Right atrium auricular region (tissue), 2 donors: Measurements from ENCODE around the gene KIF23. TPM values are rescaled to one million over a fixed set of nuclear protein-coding genes. Genes with fewer than 3 reads are reported as not detected.
A peak's percentile ranks its signal among the peaks of the same experiment; 100 is the strongest.

ENCODE experiments used
- DNase-seq: peaks from one replicate; pipeline ENCODE4 v3.0.0-alpha.2; 2019; ENCODE audit warnings: low spot score
- H3K27ac ChIP-seq, 2 donors: fragments of 200-600 bp; sonication (generic); 1 replicate in 1 of 2; 2 replicates in 1 of 2; pipeline ENCODE4 v1.5.1; 2016 to 2019
- H3K27me3 ChIP-seq, 2 donors: fragments of 200-600 bp; sonication (generic); one replicate each; pipeline versions ENCODE4 v1.5.1 to v1.6.0; 2017 to 2019
- H3K36me3 ChIP-seq: fragments of 200-600 bp; sonication (generic); one replicate; pipeline ENCODE4 v1.5.1; 2016
- H3K4me1 ChIP-seq, 2 donors: fragments of 200-600 bp; sonication (generic); one replicate each; pipeline versions ENCODE4 v1.5.1 to v1.6.0; 2017 to 2019
- H3K4me3 ChIP-seq, 2 donors: fragments of 200-600 bp; sonication (generic); 1 replicate in 1 of 2; 2 replicates in 1 of 2; pipeline ENCODE4 v1.5.1; 2017 to 2019; ENCODE audit warnings: mild to moderate bottlenecking in 1 of 2, moderate library complexity in 1 of 2
- H3K9me3 ChIP-seq, 2 donors: fragments of 200-600 bp; sonication (generic); one replicate each; pipeline ENCODE4 v1.5.1; 2019
- CTCF ChIP-seq, 2 donors: fragments of 200-600 bp; sonication (generic); IDR thresholded peaks; one replicate each; pipeline ENCODE4 v1.5.1; 2019; ENCODE audit warnings: antibody characterized with exemption in 2 of 2
- total RNA-seq, 2 donors: library from RNA; depleted of rRNA; stranded (reverse); fragments of >200 nt; gene quantifications; one replicate each; pipeline ENCODE4 v1.1.0, GENCODE V29; 2016

KIF23 gene
- total RNA-seq, 2 donors from 2014 or later = 1.3 to 3.6 TPM

DNA sequence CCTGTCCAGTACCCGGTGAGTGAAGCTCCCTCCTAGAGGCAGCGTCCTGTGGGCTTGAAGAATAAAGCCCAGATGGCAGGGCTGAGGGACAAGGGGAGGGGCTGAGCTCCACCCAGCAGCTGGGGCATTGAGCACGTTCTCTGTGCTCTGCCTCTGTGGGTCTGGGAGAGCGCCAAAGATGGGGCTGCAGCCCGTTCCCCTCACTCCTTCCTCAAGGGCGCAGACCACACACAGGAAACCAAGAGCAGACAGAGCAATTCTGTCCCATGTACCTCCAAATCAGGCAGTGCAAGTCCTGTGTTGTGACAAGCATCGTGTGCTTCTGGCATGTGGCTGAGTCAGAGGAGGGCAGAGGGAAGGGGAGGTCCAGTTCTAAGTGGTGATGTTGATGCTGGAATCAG lies 15.7 kb upstream of the KIF23 start:
- Histone ChIP-seq H3K4me1 (peaks cover 0 to 9% of the 10 kb centered on the region in 2 donors), H3K27me3 (no peaks in the 10 kb centered on the region), H3K4me3 (no peak overlapping the region), H3K27ac (no peak overlapping the region), H3K9me3 (no peaks in the 10 kb centered on the region), H3K36me3 (no peaks in the 10 kb centered on the region)
- no peak for TF ChIP-seq CTCF (IDR thresholded peaks at IDR 0.05)
- peak; percentile 16 for DNase-seq

- Histone ChIP-seq H3K36me3 (no peaks in the 10 kb centered on the region), H3K27ac (no peak overlapping the region), H3K4me3 (no peak overlapping the region), H3K4me1 (no peaks in the 10 kb centered on the region), H3K9me3 (no peaks in the 10 kb centered on the region), H3K27me3 (no peaks in the 10 kb centered on the region)
- no peak for DNase-seq
- no peak for TF ChIP-seq CTCF (IDR thresholded peaks at IDR 0.05)
These were observed 13.3 kb upstream of the KIF23 start for GRCh38 chr15:69400850-69401249.

- H3K27me3 ChIP-seq = no peaks in the 10 kb centered on the region
- no peak overlapping the region for H3K4me3 ChIP-seq
- H3K27ac ChIP-seq = no peak overlapping the region
- H3K9me3 ChIP-seq = no peaks in the 10 kb centered on the region
- DNase-seq = no peak
- no peak for TF ChIP-seq CTCF (IDR thresholded peaks at IDR 0.05)
- H3K36me3 ChIP-seq = no peaks in the 10 kb centered on the region
- no peaks in the 10 kb centered on the region for H3K4me1 ChIP-seq
These were observed 11.3 kb upstream of the KIF23 start for GRCh38 chr15:69402816-69403215.

DNA sequence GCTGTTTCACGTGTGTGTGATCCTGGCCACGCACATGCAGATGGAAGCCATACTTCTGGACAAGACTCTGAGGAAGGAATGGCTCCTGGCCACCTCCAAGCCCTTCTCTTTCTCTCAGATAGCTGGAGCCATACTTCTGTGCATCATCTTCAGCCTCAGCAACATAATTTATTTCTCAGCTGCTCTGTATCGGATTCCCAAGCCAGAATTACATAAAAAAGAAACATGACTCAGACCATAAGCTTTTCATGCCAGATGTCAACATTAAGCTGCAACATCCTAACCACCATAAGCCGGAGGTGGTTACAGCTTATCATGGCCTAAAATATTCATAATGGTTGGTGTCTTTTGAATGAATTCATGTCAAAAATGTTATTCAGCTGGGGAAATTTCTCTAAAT lies 10.6 kb upstream of the KIF23 start:
- H3K27me3 ChIP-seq = no peaks in the 10 kb centered on the region
- H3K4me3 ChIP-seq = no peak overlapping the region
- no peaks in the 10 kb centered on the region for H3K9me3 ChIP-seq
- H3K27ac ChIP-seq = no peak overlapping the region
- no peak for TF ChIP-seq CTCF (IDR thresholded peaks at IDR 0.05)
- no peak for DNase-seq
- no peaks in the 10 kb centered on the region for H3K36me3 ChIP-seq
- H3K4me1 ChIP-seq = no peaks in the 10 kb centered on the region

DNA sequence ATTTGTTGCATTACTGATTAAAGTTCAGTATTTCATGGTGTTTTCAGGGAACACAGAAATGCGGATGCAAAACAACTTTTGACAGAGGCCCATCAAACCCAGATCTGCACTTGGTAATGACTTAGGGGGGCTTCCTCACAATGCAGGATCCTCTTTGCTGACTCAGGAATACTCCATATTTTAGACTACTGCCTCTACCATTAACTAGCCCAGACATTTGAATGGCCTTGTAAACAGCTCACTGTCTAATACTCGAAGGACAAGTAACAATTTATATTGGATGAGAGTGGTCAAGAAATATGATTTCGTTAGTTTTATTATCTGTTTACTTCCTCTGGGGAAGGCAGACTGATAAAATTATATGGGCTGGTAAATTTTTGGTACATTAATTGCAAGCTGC lies 9.0 kb upstream of the KIF23 start:
- no peak for DNase-seq
- no peaks in the 10 kb centered on the region for H3K36me3 ChIP-seq
- no peak overlapping the region for H3K4me3 ChIP-seq
- no peaks in the 10 kb centered on the region for H3K9me3 ChIP-seq
- H3K27me3 ChIP-seq = no peaks in the 10 kb centered on the region
- H3K27ac ChIP-seq = no peak overlapping the region
- no peak for TF ChIP-seq CTCF (IDR thresholded peaks at IDR 0.05)
- no peaks in the 10 kb centered on the region for H3K4me1 ChIP-seq

DNA sequence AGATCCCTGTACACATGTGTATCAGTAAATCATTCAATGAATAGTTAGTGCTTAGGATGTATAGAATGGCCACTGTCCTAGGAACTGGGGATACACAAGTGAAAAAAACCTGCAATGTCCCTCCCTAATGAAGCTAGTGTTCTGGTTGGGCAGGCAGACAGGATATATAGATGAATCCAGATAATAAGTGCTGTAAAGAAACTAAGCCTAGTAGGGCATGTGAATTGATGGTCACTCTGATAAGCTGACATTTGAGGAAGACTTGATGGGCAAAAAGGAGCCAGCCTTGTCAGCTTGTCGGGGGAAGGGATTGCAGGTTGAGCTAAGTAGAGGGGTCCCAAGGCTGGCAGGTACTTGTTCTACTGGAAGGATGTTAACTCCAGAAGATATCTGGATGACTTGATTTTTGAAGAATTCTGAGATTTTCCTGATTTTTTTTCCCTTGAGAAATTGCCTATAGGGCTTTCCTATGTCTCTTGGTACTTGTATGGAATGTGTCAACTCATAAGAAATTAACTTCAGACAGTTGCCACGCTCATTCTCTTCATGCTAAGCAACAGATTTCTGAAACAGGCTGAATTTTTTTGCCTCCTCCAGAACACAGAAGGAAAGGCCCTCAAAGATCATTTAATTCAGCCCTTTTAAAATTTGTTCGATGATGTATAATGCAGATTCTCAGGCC lies 6.3 kb upstream of the KIF23 start:
- Histone ChIP-seq H3K27ac (no peak overlapping the region), H3K36me3 (no peaks in the 10 kb centered on the region), H3K9me3 (no peaks in the 10 kb centered on the region), H3K27me3 (no peaks in the 10 kb centered on the region), H3K4me1 (no peaks in the 10 kb centered on the region), H3K4me3 (no peak overlapping the region)
- no peak for DNase-seq
- TF ChIP-seq CTCF (IDR thresholded peaks at IDR 0.05) = no peak
